ENCODE data around the gene TCHH.

GRCh38 chr1:152072311-152072710, 42.9 kb downstream of the TCHH start:
- TF ChIP-seq CTCF (conservative IDR thresholded peaks at IDR 0.05 in 1 of 2, IDR thresholded peaks at IDR 0.05 in 1 of 2; ENCODE audit: low read depth in 1 of 2, low read length in 2 of 2) (no peak), EZH2 (IDR thresholded peaks at IDR 0.05; ENCODE audit: low read length, missing control alignments) (no peak)

All from fibroblast of lung (primary cell).